CD4-positive, alpha-beta T cell treated with Interleukin-10 for 1 hour (primary cell): ENCODE data around the gene METAP1D.
A peak's percentile ranks its signal among the peaks of the same experiment; 100 is the strongest.

ENCODE experiments used
- DNase-seq: peaks from one replicate; pipeline ENCODE4 v3.0.0-alpha.2; 2020

Gene METAP1D

GRCh38 chr2:172093416-172094293 is 93.9 kb downstream of the METAP1D start:
- peak; percentile 3 for DNase-seq

GRCh38 chr2:172094294-172095145 is 94.8 kb downstream of the METAP1D start:
- no peak for DNase-seq

GRCh38 chr2:172095146-172095904 is 95.6 kb downstream of the METAP1D start:
- DNase-seq = peak; percentile 84

- DNase-seq = peak; percentile 10
These were observed 96.3 kb downstream of the METAP1D start for GRCh38 chr2:172095905-172096625.

GRCh38 chr2:172096626-172097547 is 97.1 kb downstream of the METAP1D start:
- DNase-seq = peak; percentile 7

GRCh38 chr2:172097557-172098131 is 97.9 kb downstream of the METAP1D start:
- peak; percentile 12 for DNase-seq

GRCh38 chr2:172098287-172098649 is 98.5 kb downstream of the METAP1D start:
- DNase-seq = no peak

- peak; percentile 44 for DNase-seq
These were observed 99.1 kb downstream of the METAP1D start for GRCh38 chr2:172098650-172099471.

- no peak for DNase-seq
These were observed 99.8 kb downstream of the METAP1D start for GRCh38 chr2:172099472-172100079.

- DNase-seq = peak; percentile 6
These were observed 100.6 kb downstream of the METAP1D start for GRCh38 chr2:172100080-172100934.

GRCh38 chr2:172100935-172101820 is 101.4 kb downstream of the METAP1D start:
- peak; percentile 30 for DNase-seq

GRCh38 chr2:172101821-172102390 is 102.2 kb downstream of the METAP1D start:
- DNase-seq = peak; percentile 44

GRCh38 chr2:172102391-172103359 is 102.9 kb downstream of the METAP1D start, which contains the start of gene DLX2:
Gene DLX2 (minus strand): TSS chr2:172102900. CDS start chr2:172102538, 362 bp downstream.
- DNase-seq = peak; percentile 79

GRCh38 chr2:172103471-172104272 is 103.9 kb downstream of the METAP1D start:
- DNase-seq = peak; percentile 77
